Daoy (cell line): ENCODE results near the gene ATP2A3. TPM values are rescaled to one million over a fixed set of nuclear protein-coding genes. Genes with fewer than 3 reads are reported as not detected.

Experiments
- DNase-seq: peaks from one replicate; pipeline ENCODE4 v3.0.0-alpha.2; 2015; ENCODE audit warnings: low read depth
- total RNA-seq: library from RNA; depleted of rRNA; stranded (reverse); fragments of >200 nt; shearing (Covaris generic); gene quantifications from 2 replicates; pipeline ENCODE4 v1.2.3, GENCODE V29; 2014

Gene ATP2A3
- total RNA-seq, 1 experiment from 2014 or later: 0.57 TPM

- peak; percentile 84 for DNase-seq
These were observed 71.9 kb downstream of the ATP2A3 start for GRCh38 chr17:3892095-3892998.

GRCh38 chr17:3891626-3892094 is 72.6 kb downstream of the ATP2A3 start:
- DNase-seq: no peak

GRCh38 chr17:3890878-3891219 is 73.4 kb downstream of the ATP2A3 start:
- DNase-seq: no peak

- DNase-seq: peak; percentile 99
These were observed 74.0 kb downstream of the ATP2A3 start for GRCh38 chr17:3890082-3890877.

GRCh38 chr17:3889325-3890012 is 74.8 kb downstream of the ATP2A3 start:
- peak; percentile 41 for DNase-seq

GRCh38 chr17:3888343-3889171 is 75.7 kb downstream of the ATP2A3 start:
- DNase-seq: peak; percentile 97

- DNase-seq: peak; percentile 37
These were observed 76.4 kb downstream of the ATP2A3 start for GRCh38 chr17:3887804-3888203.

- no peak for DNase-seq
These were observed 76.8 kb downstream of the ATP2A3 start for GRCh38 chr17:3887394-3887793.

- DNase-seq: no peak
These were observed 77.5 kb downstream of the ATP2A3 start for GRCh38 chr17:3886776-3887175.

GRCh38 chr17:3885970-3886369 is 78.3 kb downstream of the ATP2A3 start:
- DNase-seq: peak; percentile 92

GRCh38 chr17:3885271-3885670 is 79.0 kb downstream of the ATP2A3 start:
- peak; percentile 66 for DNase-seq

GRCh38 chr17:3884188-3884587 is 80.0 kb downstream of the ATP2A3 start:
- DNase-seq: no peak

- no peak for DNase-seq
These were observed 82.0 kb downstream of the ATP2A3 start for GRCh38 chr17:3882276-3882675.

- no peak for DNase-seq
These were observed 83.3 kb downstream of the ATP2A3 start for GRCh38 chr17:3880983-3881382.

GRCh38 chr17:3879591-3880417 is 84.4 kb downstream of the ATP2A3 start:
- no peak for DNase-seq

GRCh38 chr17:3879186-3879585 is 85.1 kb downstream of the ATP2A3 start:
- peak; percentile 63 for DNase-seq

- no peak for DNase-seq
These were observed 87.0 kb downstream of the ATP2A3 start for GRCh38 chr17:3877220-3877619.

- DNase-seq: no peak
These were observed 88.9 kb downstream of the ATP2A3 start for GRCh38 chr17:3875317-3875716.
